Spleen (tissue), 7 donors: ENCODE results near the gene TCAF1.

Experiments used
- CTCF ChIP-seq, 11 experiments: fragments of 200-600 bp in 7 of 11; fragments of 450-650 bp in 4 of 11; sonication (generic) in 4 of 11; IDR thresholded peaks in 8 of 11; conservative IDR thresholded peaks in 3 of 11; 1 replicate in 7 of 11; 2 replicates in 4 of 11; pipeline versions ENCODE4 v1.4.0 to v1.8.0; 2016 to 2021; ENCODE audit warnings: antibody characterized with exemption in 11 of 11, inconsistent platforms in 4 of 11, mild to moderate bottlenecking in 1 of 11
- POLR2A ChIP-seq, 3 donors: fragments of 450-650 bp; IDR thresholded peaks; one replicate each; pipeline ENCODE4 v1.5.1; 2017; ENCODE audit warnings: antibody characterized with exemption in 3 of 3, mild to moderate bottlenecking in 1 of 3
- POLR2AphosphoS5 ChIP-seq, 3 donors: sonication (generic); formaldehyde crosslinking; IDR thresholded peaks; one replicate each; pipeline ENCODE4 v1.5.1; 2017; ENCODE audit warnings: antibody characterized with exemption in 3 of 3
- donor health status: DM: no; HTN: no; CAD: no; lungs with moderate emphysema.
- donor health status: DM: no; HTN: no; CAD: no.
- donor health status: DM: no; HTN: no; CAD: no.

- TF ChIP-seq POLR2A (IDR thresholded peaks at IDR 0.05) (no peak), CTCF (IDR thresholded peaks at IDR 0.05 in 8 of 11, conservative IDR thresholded peaks at IDR 0.05 in 3 of 11) (no peak), POLR2AphosphoS5 (IDR thresholded peaks at IDR 0.05) (no peak)
Measured at GRCh38 chr7:143947111-143947510, 45.1 kb upstream of the TCAF1 start.
